ENCODE data around the gene ITGB4. TPM values are rescaled to one million over a fixed set of nuclear protein-coding genes. Genes with fewer than 3 reads are reported as not detected.

Gene ITGB4
- total RNA-seq, 6 donors from 2014 or later: 16.8 to 75.2 (median 41.2) TPM

GRCh38 chr17:75707079-75707571 lies 14.1 kb upstream of the ITGB4 start:
- ATAC-seq (ENCODE audit: low FRiP score in 2 of 2): peak; percentile 16 to 68
- peaks cover 34 to 68% (median 62%) of the 10 kb centered on the region in 4 donors for H3K36me3 ChIP-seq

GRCh38 chr17:75712446-75712845 lies 8.8 kb upstream of the ITGB4 start:
- 46 to 51% methylated on average over 2 of the region's 2 CpGs for WGBS, 2 donors
- Histone ChIP-seq H3K4me1 (peaks cover 0 to 10% (median 4%) of the 10 kb centered on the region in 4 donors), H3K36me3 (peaks cover 0 to 14% (median 11%) of the 10 kb centered on the region in 4 donors), H3K27ac (no peak overlapping the region), H3K4me3 (no peak overlapping the region), H3K9me3 (no peaks in the 10 kb centered on the region), H3K27me3 (no peaks in the 10 kb centered on the region)
- TF ChIP-seq CTCF (IDR thresholded peaks at IDR 0.05): no peak
- no peak for TF ChIP-seq POLR2AphosphoS5 (IDR thresholded peaks at IDR 0.05)
- TF ChIP-seq EP300 (IDR thresholded peaks at IDR 0.05): no peak
- TF ChIP-seq POLR2A (IDR thresholded peaks at IDR 0.05): no peak
- ATAC-seq (ENCODE audit: low FRiP score in 2 of 2): no peak
- DNase-seq: no peak

More at GRCh38 chr17:75707079-75707571, 14.1 kb upstream of the ITGB4 start:
- WGBS, 2 donors: 57 to 74% methylated on average over 6 to 12 of the region's 12 CpGs
- peak in 1 of 2 donors; percentile 55 for DNase-seq
- H3K27ac ChIP-seq: peak overlapping the region; percentile 30 to 38 (median 37)
- H3K9me3 ChIP-seq: no peaks in the 10 kb centered on the region
- no peak for TF ChIP-seq POLR2A (IDR thresholded peaks at IDR 0.05)
- peak; percentile 78 to 91 for TF ChIP-seq POLR2AphosphoS5 (IDR thresholded peaks at IDR 0.05)
- no peak for TF ChIP-seq CTCF (IDR thresholded peaks at IDR 0.05)
- TF ChIP-seq EP300 (IDR thresholded peaks at IDR 0.05): peak in 2 of 4 donors; percentile 86 to 93
- peaks cover 4 to 16% (median 15%) of the 10 kb centered on the region in 4 donors for H3K4me1 ChIP-seq
- no peak overlapping the region for H3K4me3 ChIP-seq
- H3K27me3 ChIP-seq: no peaks in the 10 kb centered on the region

- H3K4me1 ChIP-seq: peaks cover 20 to 44% (median 26%) of the 10 kb centered on the region in 4 donors
- TF ChIP-seq CTCF (IDR thresholded peaks at IDR 0.05) (no peak), POLR2AphosphoS5 (IDR thresholded peaks at IDR 0.05) (no peak), EP300 (IDR thresholded peaks at IDR 0.05) (no peak), POLR2A (IDR thresholded peaks at IDR 0.05) (no peak)
- 83 to 94% methylated on average over 1 to 2 of the region's 2 CpGs for WGBS, 2 donors
- H3K4me3 ChIP-seq: no peak overlapping the region
- no peaks in the 10 kb centered on the region for H3K9me3 ChIP-seq
- DNase-seq (no peak), ATAC-seq (ENCODE audit: low FRiP score in 2 of 2) (no peak)
- H3K36me3 ChIP-seq: peaks cover 0 to under 1% (median 0%) of the 10 kb centered on the region in 4 donors
- H3K27me3 ChIP-seq: peaks cover 0 to 12% (median 5%) of the 10 kb centered on the region in 4 donors
- no peak overlapping the region for H3K27ac ChIP-seq
Measured at GRCh38 chr17:75719732-75720131, 1.5 kb upstream of the ITGB4 start.

- Histone ChIP-seq H3K4me3 (peak overlapping the region; percentile 6 to 58 (median 52)), H3K27me3 (peaks cover 0 to 12% (median 5%) of the 10 kb centered on the region in 4 donors), H3K36me3 (peaks cover 0 to 7% (median 0%) of the 10 kb centered on the region in 4 donors), H3K9me3 (no peaks in the 10 kb centered on the region), H3K4me1 (peaks cover 20 to 44% (median 26%) of the 10 kb centered on the region in 4 donors), H3K27ac (peak overlapping the region; percentile 69 to 85 (median 76))
- 40 to 100% methylated on average over 1 to 9 of the region's 33 CpGs for WGBS, 2 donors
- TF ChIP-seq EP300 (IDR thresholded peaks at IDR 0.05): no peak
- TF ChIP-seq POLR2A (IDR thresholded peaks at IDR 0.05): no peak
- no peak for TF ChIP-seq POLR2AphosphoS5 (IDR thresholded peaks at IDR 0.05)
- no peak for TF ChIP-seq CTCF (IDR thresholded peaks at IDR 0.05)
- no peak for DNase-seq
- no peak for ATAC-seq (ENCODE audit: low FRiP score in 2 of 2)
Measured at GRCh38 chr17:75721463-75722011, 278 bp downstream of the ITGB4 start.

Measured in upper lobe of left lung (tissue), 6 donors.